Measurements from ENCODE around the gene MCCD1.

Gene MCCD1

DNA sequence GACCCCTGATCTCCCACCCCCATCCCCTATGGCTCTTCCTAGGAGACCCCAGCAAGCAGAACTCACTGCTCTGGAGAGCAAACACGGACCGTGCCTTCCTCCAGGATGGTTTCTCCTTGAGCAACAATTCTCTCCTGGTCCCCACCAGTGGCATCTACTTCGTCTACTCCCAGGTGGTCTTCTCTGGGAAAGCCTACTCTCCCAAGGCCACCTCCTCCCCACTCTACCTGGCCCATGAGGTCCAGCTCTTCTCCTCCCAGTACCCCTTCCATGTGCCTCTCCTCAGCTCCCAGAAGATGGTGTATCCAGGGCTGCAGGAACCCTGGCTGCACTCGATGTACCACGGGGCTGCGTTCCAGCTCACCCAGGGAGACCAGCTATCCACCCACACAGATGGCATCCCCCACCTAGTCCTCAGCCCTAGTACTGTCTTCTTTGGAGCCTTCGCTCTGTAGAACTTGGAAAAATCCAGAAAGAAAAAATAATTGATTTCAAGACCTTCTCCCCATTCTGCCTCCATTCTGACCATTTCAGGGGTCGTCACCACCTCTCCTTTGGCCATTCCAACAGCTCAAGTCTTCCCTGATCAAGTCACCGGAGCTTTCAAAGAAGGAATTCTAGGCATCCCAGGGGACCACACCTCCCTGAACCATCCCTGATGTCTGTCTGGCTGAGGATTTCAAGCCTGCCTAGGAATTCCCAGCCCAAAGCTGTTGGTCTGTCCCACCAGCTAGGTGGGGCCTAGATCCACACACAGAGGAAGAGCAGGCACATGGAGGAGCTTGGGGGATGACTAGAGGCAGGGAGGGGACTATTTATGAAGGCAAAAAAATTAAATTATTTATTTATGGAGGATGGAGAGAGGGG lies 44.7 kb downstream of the MCCD1 start:
- no peak for DNase-seq

DNA sequence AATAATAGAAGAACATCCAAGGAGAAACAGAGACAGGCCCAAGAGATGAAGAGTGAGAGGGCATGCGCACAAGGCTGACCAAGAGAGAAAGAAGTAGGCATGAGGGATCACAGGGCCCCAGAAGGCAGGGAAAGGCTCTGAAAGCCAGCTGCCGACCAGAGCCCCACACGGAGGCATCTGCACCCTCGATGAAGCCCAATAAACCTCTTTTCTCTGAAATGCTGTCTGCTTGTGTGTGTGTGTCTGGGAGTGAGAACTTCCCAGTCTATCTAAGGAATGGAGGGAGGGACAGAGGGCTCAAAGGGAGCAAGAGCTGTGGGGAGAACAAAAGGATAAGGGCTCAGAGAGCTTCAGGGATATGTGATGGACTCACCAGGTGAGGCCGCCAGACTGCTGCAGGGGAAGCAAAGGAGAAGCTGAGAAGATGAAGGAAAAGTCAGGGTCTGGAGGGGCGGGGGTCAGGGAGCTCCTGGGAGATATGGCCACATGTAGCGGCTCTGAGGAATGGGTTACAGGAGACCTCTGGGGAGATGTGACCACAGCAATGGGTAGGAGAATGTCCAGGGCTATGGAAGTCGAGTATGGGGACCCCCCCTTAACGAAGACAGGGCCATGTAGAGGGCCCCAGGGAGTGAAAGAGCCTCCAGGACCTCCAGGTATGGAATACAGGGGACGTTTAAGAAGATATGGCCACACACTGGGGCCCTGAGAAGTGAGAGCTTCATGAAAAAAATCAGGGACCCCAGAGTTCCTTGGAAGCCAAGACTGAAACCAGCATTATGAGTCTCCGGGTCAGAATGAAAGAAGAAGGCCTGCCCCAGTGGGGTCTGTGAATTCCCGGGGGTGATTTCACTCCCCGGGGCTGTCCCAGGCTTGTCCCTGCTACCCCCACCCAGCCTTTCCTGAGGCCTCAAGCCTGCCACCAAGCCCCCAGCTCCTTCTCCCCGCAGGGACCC lies 45.6 kb downstream of the MCCD1 start:
- no peak for DNase-seq

DNA sequence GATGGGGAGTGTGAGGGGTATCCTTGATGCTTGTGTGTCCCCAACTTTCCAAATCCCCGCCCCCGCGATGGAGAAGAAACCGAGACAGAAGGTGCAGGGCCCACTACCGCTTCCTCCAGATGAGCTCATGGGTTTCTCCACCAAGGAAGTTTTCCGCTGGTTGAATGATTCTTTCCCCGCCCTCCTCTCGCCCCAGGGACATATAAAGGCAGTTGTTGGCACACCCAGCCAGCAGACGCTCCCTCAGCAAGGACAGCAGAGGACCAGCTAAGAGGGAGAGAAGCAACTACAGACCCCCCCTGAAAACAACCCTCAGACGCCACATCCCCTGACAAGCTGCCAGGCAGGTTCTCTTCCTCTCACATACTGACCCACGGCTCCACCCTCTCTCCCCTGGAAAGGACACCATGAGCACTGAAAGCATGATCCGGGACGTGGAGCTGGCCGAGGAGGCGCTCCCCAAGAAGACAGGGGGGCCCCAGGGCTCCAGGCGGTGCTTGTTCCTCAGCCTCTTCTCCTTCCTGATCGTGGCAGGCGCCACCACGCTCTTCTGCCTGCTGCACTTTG lies 46.7 kb downstream of the MCCD1 start, which contains the start of gene TNF:
Gene TNF, plus strand, starts transcription at position 231 of the 567 bp plus-strand sequence. Its CDS starts 177 bp downstream, at position 408.
- no peak for DNase-seq

DNA sequence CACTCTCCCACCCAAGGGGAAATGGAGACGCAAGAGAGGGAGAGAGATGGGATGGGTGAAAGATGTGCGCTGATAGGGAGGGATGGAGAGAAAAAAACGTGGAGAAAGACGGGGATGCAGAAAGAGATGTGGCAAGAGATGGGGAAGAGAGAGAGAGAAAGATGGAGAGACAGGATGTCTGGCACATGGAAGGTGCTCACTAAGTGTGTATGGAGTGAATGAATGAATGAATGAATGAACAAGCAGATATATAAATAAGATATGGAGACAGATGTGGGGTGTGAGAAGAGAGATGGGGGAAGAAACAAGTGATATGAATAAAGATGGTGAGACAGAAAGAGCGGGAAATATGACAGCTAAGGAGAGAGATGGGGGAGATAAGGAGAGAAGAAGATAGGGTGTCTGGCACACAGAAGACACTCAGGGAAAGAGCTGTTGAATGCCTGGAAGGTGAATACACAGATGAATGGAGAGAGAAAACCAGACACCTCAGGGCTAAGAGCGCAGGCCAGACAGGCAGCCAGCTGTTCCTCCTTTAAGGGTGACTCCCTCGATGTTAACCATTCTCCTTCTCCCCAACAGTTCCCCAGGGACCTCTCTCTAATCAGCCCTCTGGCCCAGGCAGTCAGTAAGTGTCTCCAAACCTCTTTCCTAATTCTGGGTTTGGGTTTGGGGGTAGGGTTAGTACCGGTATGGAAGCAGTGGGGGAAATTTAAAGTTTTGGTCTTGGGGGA lies 47.4 kb downstream of the MCCD1 start:
- no peak for DNase-seq

DNA sequence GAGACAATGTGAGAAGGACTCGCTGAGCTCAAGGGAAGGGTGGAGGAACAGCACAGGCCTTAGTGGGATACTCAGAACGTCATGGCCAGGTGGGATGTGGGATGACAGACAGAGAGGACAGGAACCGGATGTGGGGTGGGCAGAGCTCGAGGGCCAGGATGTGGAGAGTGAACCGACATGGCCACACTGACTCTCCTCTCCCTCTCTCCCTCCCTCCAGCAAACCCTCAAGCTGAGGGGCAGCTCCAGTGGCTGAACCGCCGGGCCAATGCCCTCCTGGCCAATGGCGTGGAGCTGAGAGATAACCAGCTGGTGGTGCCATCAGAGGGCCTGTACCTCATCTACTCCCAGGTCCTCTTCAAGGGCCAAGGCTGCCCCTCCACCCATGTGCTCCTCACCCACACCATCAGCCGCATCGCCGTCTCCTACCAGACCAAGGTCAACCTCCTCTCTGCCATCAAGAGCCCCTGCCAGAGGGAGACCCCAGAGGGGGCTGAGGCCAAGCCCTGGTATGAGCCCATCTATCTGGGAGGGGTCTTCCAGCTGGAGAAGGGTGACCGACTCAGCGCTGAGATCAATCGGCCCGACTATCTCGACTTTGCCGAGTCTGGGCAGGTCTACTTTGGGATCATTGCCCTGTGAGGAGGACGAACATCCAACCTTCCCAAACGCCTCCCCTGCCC lies 48.3 kb downstream of the MCCD1 start:
- DNase-seq = no peak

DNA sequence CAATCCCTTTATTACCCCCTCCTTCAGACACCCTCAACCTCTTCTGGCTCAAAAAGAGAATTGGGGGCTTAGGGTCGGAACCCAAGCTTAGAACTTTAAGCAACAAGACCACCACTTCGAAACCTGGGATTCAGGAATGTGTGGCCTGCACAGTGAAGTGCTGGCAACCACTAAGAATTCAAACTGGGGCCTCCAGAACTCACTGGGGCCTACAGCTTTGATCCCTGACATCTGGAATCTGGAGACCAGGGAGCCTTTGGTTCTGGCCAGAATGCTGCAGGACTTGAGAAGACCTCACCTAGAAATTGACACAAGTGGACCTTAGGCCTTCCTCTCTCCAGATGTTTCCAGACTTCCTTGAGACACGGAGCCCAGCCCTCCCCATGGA lies 48.8 kb downstream of the MCCD1 start:
- no peak for DNase-seq

DNA sequence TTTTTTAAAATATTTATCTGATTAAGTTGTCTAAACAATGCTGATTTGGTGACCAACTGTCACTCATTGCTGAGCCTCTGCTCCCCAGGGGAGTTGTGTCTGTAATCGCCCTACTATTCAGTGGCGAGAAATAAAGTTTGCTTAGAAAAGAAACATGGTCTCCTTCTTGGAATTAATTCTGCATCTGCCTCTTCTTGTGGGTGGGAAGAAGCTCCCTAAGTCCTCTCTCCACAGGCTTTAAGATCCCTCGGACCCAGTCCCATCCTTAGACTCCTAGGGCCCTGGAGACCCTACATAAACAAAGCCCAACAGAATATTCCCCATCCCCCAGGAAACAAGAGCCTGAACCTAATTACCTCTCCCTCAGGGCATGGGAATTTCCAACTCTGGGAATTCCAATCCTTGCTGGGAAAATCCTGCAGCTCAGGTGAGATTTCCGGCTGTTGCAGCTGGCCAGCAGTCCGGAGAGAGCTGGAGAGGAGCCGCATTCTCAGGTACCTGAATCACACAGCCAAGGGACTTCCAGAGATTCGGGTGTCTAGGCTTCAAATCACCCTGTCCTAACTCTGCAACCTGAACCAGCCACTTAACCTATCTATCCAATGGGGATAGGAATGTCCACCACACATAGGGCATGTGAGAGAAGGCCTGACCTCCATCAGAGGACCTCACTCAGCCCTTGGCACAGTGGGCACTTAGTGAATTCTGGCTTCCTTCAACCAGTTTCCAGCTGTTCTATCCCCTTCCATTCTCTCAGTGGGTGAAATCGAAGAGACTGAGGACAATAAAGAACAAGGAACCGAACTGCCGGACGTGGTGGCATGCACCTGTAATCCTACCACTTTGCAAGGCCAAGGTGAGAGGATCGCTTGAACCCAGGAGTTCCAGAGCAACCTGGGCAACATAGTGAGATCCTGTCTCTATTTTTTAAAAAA lies 49.7 kb downstream of the MCCD1 start:
- DNase-seq = no peak

DNA sequence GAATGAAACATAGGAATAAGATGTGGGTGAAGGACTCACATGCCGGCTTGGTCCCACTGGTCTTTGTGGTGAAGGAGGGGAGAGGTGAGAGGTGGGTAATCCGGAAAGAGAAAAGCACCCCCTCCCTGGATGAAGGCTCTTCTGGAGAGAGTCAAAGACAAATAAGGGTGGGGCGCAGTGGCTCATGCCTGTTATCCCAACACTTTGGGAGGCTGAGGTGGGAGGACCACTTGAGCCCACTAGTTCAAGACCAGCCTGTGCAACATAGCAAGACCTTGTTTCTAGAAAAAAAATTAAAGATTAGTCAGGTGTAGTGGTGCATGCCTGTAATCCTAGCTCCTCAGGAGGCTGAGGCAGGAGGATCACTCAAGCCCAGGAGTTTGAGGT lies 50.4 kb downstream of the MCCD1 start:
- no peak for DNase-seq

Measured in DMS79 (cell line).